GM18526 (cell line): Measurements from ENCODE around the gene SALL3.

Experiments used
- POLR2A ChIP-seq: IDR thresholded peaks from 3 replicates; pipeline ENCODE4 v1.6.1; 2011; ENCODE audit not compliant: insufficient read length; ENCODE audit errors: extremely low read depth

Gene SALL3

GRCh38 chr18:79049506-79049905 lies 69.9 kb downstream of the SALL3 start:
- no peak for TF ChIP-seq POLR2A
